Anterior cingulate cortex (tissue), 58 donors: ENCODE measurements around the gene NR2F1.

ENCODE experiments used
- DNase-seq, 58 donors: peaks; one replicate each; lab custom pipeline; 2025; lab: John Stamatoyannopoulos, UW

Gene NR2F1

DNA sequence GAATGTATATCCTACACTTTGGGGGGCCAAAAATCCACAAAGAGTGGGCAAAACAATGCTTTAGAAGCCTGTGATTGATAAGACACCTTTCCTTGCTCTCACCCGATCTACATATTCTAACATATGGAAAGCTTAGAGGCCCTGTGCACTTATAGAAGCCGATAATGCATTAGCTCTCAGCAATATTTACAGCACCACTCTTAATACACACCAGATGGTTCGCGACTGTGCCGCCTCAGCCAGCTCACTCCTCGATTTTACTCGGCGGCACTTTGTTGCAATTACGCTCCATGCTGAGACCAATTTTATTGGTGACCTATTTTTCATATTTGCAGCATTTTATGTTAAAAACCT, 18.8 kb downstream of the NR2F1 start:
- DNase-seq: no peak

DNA sequence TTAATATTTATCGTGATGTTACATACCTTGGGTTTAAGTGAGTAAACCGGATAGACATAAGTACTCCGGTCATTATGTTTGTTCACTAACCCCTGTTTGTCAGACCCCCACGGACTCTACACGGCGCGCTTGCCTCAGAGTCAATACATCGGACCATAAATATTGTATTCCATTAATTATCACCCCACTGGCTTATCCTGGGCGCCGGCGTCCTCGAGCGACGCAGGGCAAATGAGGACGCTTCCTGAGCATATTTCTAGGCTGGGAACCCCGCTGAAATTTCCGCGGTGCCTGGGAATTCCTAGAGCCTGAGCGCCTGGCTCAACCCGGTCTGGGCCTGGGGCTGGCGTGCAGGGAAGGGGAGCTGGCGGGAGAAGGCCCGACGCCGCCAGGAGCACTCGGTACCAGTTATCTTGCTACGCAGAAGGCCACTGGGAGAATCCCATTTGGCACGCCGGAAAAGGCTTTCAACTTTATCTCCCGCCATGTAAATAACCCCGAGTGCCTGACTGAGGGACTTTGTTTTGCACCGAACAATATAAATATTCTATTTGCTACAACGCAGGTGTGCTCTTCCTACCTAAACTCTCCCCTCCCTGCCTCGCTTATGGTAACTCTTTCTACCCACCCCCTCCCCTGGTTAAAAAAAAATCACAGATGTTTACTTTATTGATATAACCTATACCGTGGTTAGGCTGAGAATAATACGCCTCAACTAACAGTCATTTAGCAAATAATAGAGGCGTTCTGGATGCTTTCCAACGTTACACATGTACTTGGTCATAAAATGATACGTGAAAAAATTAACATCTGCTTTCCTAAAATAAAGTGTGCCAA, 19.4 kb downstream of the NR2F1 start:
- no peak for DNase-seq

DNA sequence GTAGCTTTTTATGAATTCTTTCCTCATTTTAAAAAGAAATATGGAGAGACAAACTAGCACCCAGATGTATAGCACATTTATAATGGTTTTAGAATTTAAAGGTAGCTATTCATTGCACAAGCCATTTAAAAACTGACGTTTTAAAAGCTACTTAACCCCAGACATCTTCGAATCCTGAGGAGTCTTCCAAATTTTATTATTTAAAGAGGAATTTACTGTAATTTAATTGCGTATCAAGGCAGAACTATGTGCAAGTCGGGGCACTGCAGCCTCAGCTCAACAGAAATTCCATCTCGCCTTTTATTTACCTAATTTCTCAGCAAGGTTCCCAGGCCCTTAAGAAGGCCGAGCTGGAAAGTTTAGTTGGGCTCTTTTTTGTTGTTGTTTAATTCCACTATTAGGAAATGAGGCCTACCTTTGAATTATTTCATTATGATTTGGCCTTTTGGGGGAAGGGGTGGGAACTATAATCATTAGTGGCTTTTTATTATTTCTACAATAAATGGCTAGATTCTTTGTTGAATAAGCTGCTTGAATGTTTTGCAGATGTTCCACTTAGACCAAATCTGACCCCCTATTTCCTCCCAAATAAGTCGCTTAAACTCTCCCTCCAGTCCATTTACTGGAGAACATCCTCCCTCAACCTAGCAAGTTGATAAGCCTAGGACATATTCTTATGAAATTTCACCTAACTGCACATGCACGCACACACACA, 20.2 kb downstream of the NR2F1 start:
- no peak for DNase-seq

GRCh38 chr5:93603793-93604643, 21.0 kb downstream of the NR2F1 start:
- peak in 4 of 58 donors; percentile 14 to 30 (median 19) for DNase-seq

- DNase-seq: no peak
Observed at GRCh38 chr5:93604644-93605515, 21.9 kb downstream of the NR2F1 start.

DNA sequence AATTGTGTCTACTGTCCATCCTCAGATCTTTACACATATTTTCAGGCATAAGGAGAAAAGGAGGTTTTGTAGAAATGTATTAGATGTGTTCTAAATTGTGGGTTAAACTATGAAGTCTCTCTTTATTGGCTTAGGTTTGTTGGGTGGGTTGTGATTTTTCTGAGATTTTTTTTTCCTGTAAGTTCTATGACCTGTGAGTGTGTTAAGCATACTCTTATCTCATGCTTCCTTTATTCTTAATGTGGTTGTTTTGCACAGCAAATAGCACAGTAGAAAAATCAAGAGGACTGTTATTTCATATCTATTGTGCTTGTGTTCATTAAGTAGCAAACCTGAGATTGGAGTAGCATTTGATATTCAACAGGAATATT, 23.3 kb downstream of the NR2F1 start:
- no peak for DNase-seq

GRCh38 chr5:93607367-93608258, 24.6 kb downstream of the NR2F1 start:
- DNase-seq: peak in 13 of 58 donors; percentile 20 to 68 (median 36)

DNA sequence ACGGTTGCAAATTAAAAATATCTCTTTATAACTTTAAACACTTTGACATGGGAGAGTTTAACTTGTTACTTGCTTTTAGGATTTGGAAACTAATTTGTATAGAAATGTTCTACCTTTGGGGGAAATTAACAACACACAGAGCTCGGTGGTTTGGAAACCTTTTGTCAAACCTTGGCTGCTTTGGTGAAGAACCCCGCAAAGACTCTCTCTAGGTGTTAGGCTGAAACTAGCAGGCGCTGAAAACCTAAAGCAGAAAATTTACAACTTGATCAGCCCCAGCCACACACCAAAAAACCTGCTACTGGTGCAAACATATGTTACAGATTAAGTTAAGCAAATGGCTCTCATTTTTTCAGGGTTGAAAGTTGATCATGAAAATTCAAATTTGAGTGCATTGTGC, 25.8 kb downstream of the NR2F1 start:
- DNase-seq: no peak

- DNase-seq: no peak
Observed at GRCh38 chr5:93609762-93610161, 26.7 kb downstream of the NR2F1 start.

DNA sequence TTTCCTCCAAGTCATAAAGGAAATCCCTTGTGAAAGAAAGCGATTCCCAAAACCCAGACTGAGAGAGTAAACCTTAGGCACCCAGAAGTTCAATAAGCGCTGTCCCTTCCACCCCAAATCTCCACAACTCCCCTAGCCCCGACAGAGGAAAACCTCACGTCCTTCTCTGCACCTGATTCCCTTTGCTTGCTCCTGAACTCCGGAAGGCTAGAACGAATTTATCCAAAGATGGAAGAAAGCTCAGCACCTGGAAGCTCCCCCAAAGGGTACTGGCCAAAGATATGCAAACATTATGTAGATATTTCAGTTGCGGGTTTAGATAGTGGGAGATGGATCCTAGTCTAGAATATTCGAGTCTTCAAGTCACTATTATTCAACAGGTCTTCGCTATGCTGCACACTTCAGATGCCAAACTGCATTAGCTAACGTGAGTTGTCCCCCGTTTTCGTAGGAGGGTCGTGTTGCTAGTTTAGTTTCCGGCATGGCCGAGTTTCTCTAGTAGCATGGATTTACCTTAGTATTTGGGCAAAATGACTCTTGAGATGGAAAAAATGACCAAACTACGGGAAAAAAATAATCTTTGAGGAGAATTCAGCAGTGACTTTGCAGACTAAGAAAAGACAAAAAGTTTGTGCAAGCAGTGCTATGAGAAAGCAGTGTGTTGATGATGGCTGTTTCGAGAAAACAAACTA, 27.7 kb downstream of the NR2F1 start:
- DNase-seq: no peak

GRCh38 chr5:93611273-93611975, 28.4 kb downstream of the NR2F1 start:
- no peak for DNase-seq

DNA sequence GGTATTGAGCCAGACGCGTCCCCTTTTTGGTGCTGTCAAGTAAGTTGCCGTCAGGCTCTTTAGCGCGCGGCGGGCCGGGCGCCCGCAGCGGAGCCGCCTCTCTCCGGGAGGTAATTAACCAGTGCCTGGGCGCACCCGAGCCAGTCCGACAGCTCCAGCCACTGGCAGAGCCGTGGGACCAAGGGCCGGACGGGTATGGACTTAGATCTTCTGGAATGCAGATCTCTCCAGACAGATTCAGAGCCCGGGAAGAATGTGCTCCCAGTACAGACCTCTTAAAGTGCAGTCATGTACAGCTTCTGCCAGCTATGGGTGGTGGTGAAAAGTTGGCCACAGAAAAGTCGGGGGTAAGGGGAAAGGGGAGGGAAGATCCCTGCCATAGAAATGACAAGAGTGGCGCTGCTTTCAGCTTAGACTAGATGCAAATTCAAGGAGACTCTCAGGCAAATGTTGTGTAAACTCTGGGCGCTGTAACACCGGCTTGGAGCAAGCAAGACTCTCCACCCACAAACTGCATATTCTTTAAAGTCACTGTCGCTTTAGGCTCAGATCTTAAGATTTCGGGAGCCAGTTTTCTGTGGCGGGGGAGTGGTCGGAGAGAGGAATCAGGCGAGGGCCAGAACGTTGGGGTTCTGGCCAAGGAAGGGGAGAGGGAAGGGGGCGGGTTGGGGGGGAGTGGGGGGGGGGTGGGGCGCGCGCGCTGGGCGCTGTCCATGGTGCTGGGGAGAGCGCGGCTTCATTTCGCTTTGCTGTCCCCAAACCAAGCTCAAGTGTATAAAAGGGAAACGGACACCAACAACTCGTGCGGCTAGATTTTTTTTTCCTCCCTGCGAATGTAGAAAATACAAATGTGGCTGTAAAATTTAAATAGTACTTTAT, 29.2 kb downstream of the NR2F1 start:
- DNase-seq: peak in 2 of 58 donors; percentile 17 to 19

DNA sequence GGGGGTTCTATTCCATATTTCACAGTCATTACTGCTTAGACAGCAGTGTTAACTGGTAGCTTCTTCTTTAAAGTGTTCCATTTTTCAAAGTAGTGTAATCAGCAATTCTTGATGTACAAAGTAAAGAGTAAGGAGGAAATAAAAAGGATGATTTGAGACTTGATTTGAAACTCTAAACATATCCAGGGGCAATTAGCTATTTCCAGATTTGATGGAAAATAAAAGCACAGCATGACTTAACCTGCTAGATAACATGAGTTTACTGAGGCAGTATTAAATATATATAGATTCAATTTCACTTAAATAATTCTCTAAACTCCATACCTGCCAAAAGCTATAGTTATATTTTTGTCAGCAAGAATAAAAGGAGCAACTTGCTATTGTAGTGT, 29.8 kb downstream of the NR2F1 start:
- DNase-seq: no peak

- no peak for DNase-seq
Observed at GRCh38 chr5:93616538-93617174, 33.6 kb downstream of the NR2F1 start.

- peak in 53 of 58 donors; percentile 20 to 80 (median 61) for DNase-seq
Observed at GRCh38 chr5:93620487-93621326, 37.7 kb downstream of the NR2F1 start.
